GM21786 (cell line): ENCODE data around the gene MSX1.

ENCODE experiments used
- ATAC-seq: cut with Tn5 transposase; IDR thresholded peaks from one replicate; pipeline ENCODE4 v1.9.1; 2021; ENCODE audit not compliant: unreplicated experiment

Gene MSX1

GRCh38 chr4:4840351-4840750, 19.1 kb upstream of the MSX1 start:
- no peak for ATAC-seq

- ATAC-seq, result no peak
These were observed 18.3 kb upstream of the MSX1 start for GRCh38 chr4:4841156-4841555.

GRCh38 chr4:4842476-4843441, 16.7 kb upstream of the MSX1 start:
- ATAC-seq, result no peak

- no peak for ATAC-seq
These were observed 15.7 kb upstream of the MSX1 start for GRCh38 chr4:4843635-4844291.

GRCh38 chr4:4845027-4845426, 14.4 kb upstream of the MSX1 start:
- ATAC-seq, result no peak

GRCh38 chr4:4847011-4847410, 12.5 kb upstream of the MSX1 start:
- ATAC-seq, result no peak

GRCh38 chr4:4848540-4848939, 10.9 kb upstream of the MSX1 start:
- ATAC-seq, result no peak

GRCh38 chr4:4849106-4849505, 10.4 kb upstream of the MSX1 start:
- no peak for ATAC-seq

- no peak for ATAC-seq
These were observed 9.8 kb upstream of the MSX1 start for GRCh38 chr4:4849524-4850193.

- no peak for ATAC-seq
These were observed 8.4 kb upstream of the MSX1 start for GRCh38 chr4:4851081-4851480.

GRCh38 chr4:4851906-4852305, 7.6 kb upstream of the MSX1 start:
- ATAC-seq, result no peak

- ATAC-seq, result peak; percentile 49
These were observed 6.7 kb upstream of the MSX1 start for GRCh38 chr4:4852591-4853362.

- ATAC-seq, result peak; percentile 14
These were observed 6.1 kb upstream of the MSX1 start for GRCh38 chr4:4853371-4853823.

- ATAC-seq, result no peak
These were observed 5.4 kb upstream of the MSX1 start for GRCh38 chr4:4853921-4854648.

- no peak for ATAC-seq
These were observed 4.7 kb upstream of the MSX1 start for GRCh38 chr4:4854649-4855295.

- ATAC-seq, result no peak
These were observed 4.0 kb upstream of the MSX1 start for GRCh38 chr4:4855301-4856070.

GRCh38 chr4:4856071-4857000, 3.1 kb upstream of the MSX1 start:
- no peak for ATAC-seq
